NCI-H2196 (cell line): ENCODE data around the gene SNAI3.

ENCODE experiments used
- DNase-seq: peaks from one replicate; lab custom pipeline; 2025; ENCODE audit not compliant: unreplicated experiment; lab: John Stamatoyannopoulos, UW

Gene SNAI3

GRCh38 chr16:88705801-88706228 is 19.5 kb upstream of the SNAI3 start:
- no peak for DNase-seq

- DNase-seq, result no peak
Observed at GRCh38 chr16:88705076-88705684, 18.9 kb upstream of the SNAI3 start.

- DNase-seq, result no peak
Observed at GRCh38 chr16:88703486-88704309, 17.4 kb upstream of the SNAI3 start.

- DNase-seq, result no peak
Observed at GRCh38 chr16:88702371-88703210, 16.3 kb upstream of the SNAI3 start.

GRCh38 chr16:88701581-88702370 is 15.5 kb upstream of the SNAI3 start:
- DNase-seq, result no peak

GRCh38 chr16:88700636-88701482 is 14.6 kb upstream of the SNAI3 start:
- DNase-seq, result no peak

GRCh38 chr16:88700322-88700635 is 14.0 kb upstream of the SNAI3 start:
- no peak for DNase-seq

- no peak for DNase-seq
Observed at GRCh38 chr16:88699180-88699579, 12.9 kb upstream of the SNAI3 start.

- DNase-seq, result no peak
Observed at GRCh38 chr16:88698646-88699045, 12.3 kb upstream of the SNAI3 start.

GRCh38 chr16:88697831-88698615 is 11.7 kb upstream of the SNAI3 start:
- DNase-seq, result no peak

- DNase-seq, result no peak
Observed at GRCh38 chr16:88697116-88697830, 11.0 kb upstream of the SNAI3 start.

- no peak for DNase-seq
Observed at GRCh38 chr16:88696441-88696840, 10.1 kb upstream of the SNAI3 start.

GRCh38 chr16:88695753-88696152 is 9.4 kb upstream of the SNAI3 start:
- DNase-seq, result no peak

- no peak for DNase-seq
Observed at GRCh38 chr16:88695218-88695617, 8.9 kb upstream of the SNAI3 start.

- DNase-seq, result no peak
Observed at GRCh38 chr16:88694221-88695087, 8.1 kb upstream of the SNAI3 start.

- DNase-seq, result no peak
Observed at GRCh38 chr16:88693420-88694177, 7.3 kb upstream of the SNAI3 start.

GRCh38 chr16:88692861-88693260 is 6.6 kb upstream of the SNAI3 start:
- no peak for DNase-seq
